UCSD-AML1 (cell line): ENCODE results near the gene CD28.
"Not testable (repeated sequence)": the region's sequence is repeated elsewhere in the genome, so short reads cannot be mapped to it uniquely, and the experiment has no call there.

ENCODE experiments used
- DNase-seq: peaks from one replicate; lab custom pipeline; 2025; ENCODE audit not compliant: unreplicated experiment; lab: John Stamatoyannopoulos, UW

Gene CD28

GRCh38 chr2:203743441-203743981 is 37.1 kb downstream of the CD28 start:
- DNase-seq = no peak

- DNase-seq = no peak
Measured at GRCh38 chr2:203744091-203744490, 37.7 kb downstream of the CD28 start.

- no peak for DNase-seq
Measured at GRCh38 chr2:203745267-203745666, 38.8 kb downstream of the CD28 start.

GRCh38 chr2:203748331-203749126 is 42.1 kb downstream of the CD28 start:
- DNase-seq = no peak

GRCh38 chr2:203750346-203751068 is 44.1 kb downstream of the CD28 start:
- no peak for DNase-seq

GRCh38 chr2:203751685-203752271 is 45.3 kb downstream of the CD28 start:
- DNase-seq = no peak

- no peak for DNase-seq
Measured at GRCh38 chr2:203756161-203756560, 49.7 kb downstream of the CD28 start.

- DNase-seq = no peak
Measured at GRCh38 chr2:203758841-203759689, 52.6 kb downstream of the CD28 start.

- DNase-seq = no peak
Measured at GRCh38 chr2:203759690-203760365, 53.4 kb downstream of the CD28 start.

- DNase-seq = no peak
Measured at GRCh38 chr2:203761121-203761520, 54.7 kb downstream of the CD28 start.

- DNase-seq = no peak
Measured at GRCh38 chr2:203763241-203763937, 57.0 kb downstream of the CD28 start.

GRCh38 chr2:203763938-203764664 is 57.7 kb downstream of the CD28 start:
- no peak for DNase-seq

- DNase-seq = no peak
Measured at GRCh38 chr2:203772456-203773165, 66.2 kb downstream of the CD28 start.

GRCh38 chr2:203774760-203775159 is 68.3 kb downstream of the CD28 start:
- no peak for DNase-seq

- no peak for DNase-seq
Measured at GRCh38 chr2:203775684-203776083, 69.2 kb downstream of the CD28 start.

GRCh38 chr2:203777030-203777429 is 70.6 kb downstream of the CD28 start:
- no peak for DNase-seq

GRCh38 chr2:203779477-203780073 is 73.1 kb downstream of the CD28 start:
- DNase-seq = not testable (repeated sequence)

GRCh38 chr2:203780231-203780630 is 73.8 kb downstream of the CD28 start:
- no peak for DNase-seq
